Immature natural killer cell (primary cell): ENCODE measurements around the gene ZNF217. TPM values are rescaled to one million over a fixed set of nuclear protein-coding genes. Genes with fewer than 3 reads are reported as not detected.
"Not testable (repeated sequence)": the region's sequence is repeated elsewhere in the genome, so short reads cannot be mapped to it uniquely, and the experiment has no call there.

Source experiments
- DNase-seq, 3 donors: peaks; one replicate each; pipeline ENCODE4 v3.0.0; 2022; ENCODE audit warnings: mixed read lengths in 1 of 3
- H3K27ac Mint-ChIP-seq, 6 donors: one replicate each; pipeline ENCODE4 v1.8.0; 2020; ENCODE audit warnings: mixed read lengths in 6 of 6, mild to moderate bottlenecking in 5 of 6, inconsistent platforms in 4 of 6, moderate library complexity in 3 of 6
- H3K27me3 Mint-ChIP-seq, 3 donors: one replicate each; pipeline ENCODE4 v1.8.0; 2020 to 2021; ENCODE audit warnings: low read depth in 3 of 3, mild to moderate bottlenecking in 3 of 3, mixed read lengths in 3 of 3, moderate library complexity in 3 of 3, inconsistent platforms in 1 of 3
- H3K36me3 Mint-ChIP-seq, 3 donors: one replicate each; pipeline ENCODE4 v1.8.0; 2020; ENCODE audit warnings: mixed read lengths in 3 of 3, inconsistent platforms in 2 of 3, mild to moderate bottlenecking in 2 of 3
- H3K4me1 Mint-ChIP-seq, 2 donors: one replicate each; pipeline ENCODE4 v1.8.0; 2020; ENCODE audit warnings: inconsistent platforms in 2 of 2, mild to moderate bottlenecking in 2 of 2, mixed read lengths in 2 of 2, moderate library complexity in 1 of 2
- H3K4me3 Mint-ChIP-seq, 5 donors: one replicate each; pipeline ENCODE4 v1.8.0; 2020; ENCODE audit warnings: mild to moderate bottlenecking in 5 of 5, mixed read lengths in 5 of 5, inconsistent platforms in 3 of 5, moderate library complexity in 3 of 5
- H3K9me3 Mint-ChIP-seq, 6 donors: one replicate each; pipeline ENCODE4 v1.8.0; 2020; ENCODE audit warnings: mild to moderate bottlenecking in 6 of 6, mixed read lengths in 6 of 6, inconsistent platforms in 4 of 6, moderate library complexity in 3 of 6
- polyA plus RNA-seq, 3 donors: library from polyadenylated mRNA; unstranded; fragments of 300-500 nt; fragmentation: Illumina TruSeq; gene quantifications; one replicate each; pipeline ENCODE4 v1.2.3, GENCODE V29; 2021

The ZNF217 gene
- polyA plus RNA-seq, 3 donors from 2014 or later, result 10.0 to 33.5 (median 16.2) TPM

GRCh38 chr20:53598140-53599043 lies 4.8 kb upstream of the ZNF217 start:
- Mint-ChIP-seq H3K4me3 (no peak overlapping the region), H3K27ac (peak overlapping the region; percentile 11 to 81 (median 48)), H3K9me3 (no peaks in the 10 kb centered on the region), H3K27me3 (peaks cover under 1 to 6% (median 6%) of the 10 kb centered on the region in 3 donors), H3K36me3 (no peaks in the 10 kb centered on the region), H3K4me1 (peaks cover 25 to 50% of the 10 kb centered on the region in 2 donors)
- DNase-seq, result no peak

GRCh38 chr20:53597521-53598120 lies 4.0 kb upstream of the ZNF217 start:
- no peak overlapping the region for H3K4me3 Mint-ChIP-seq
- no peak for DNase-seq
- peaks cover 2 to 10% (median 9%) of the 10 kb centered on the region in 3 donors for H3K27me3 Mint-ChIP-seq
- H3K4me1 Mint-ChIP-seq, result peaks cover 25 to 50% of the 10 kb centered on the region in 2 donors
- no peaks in the 10 kb centered on the region for H3K9me3 Mint-ChIP-seq
- H3K27ac Mint-ChIP-seq, result peak overlapping the region in 4 of 6 donors; percentile 6 to 81 (median 26)
- no peaks in the 10 kb centered on the region for H3K36me3 Mint-ChIP-seq

- H3K9me3 Mint-ChIP-seq, result no peaks in the 10 kb centered on the region
Observed at GRCh38 chr20:53597030-53597482, 3.4 kb upstream of the ZNF217 start.

GRCh38 chr20:53596189-53597001 lies 2.8 kb upstream of the ZNF217 start:
- Mint-ChIP-seq H3K4me1 (peaks cover 33 to 59% of the 10 kb centered on the region in 2 donors), H3K4me3 (peak overlapping the region; percentile 23 to 62 (median 36)), H3K27me3 (peaks cover 7 to 13% (median 11%) of the 10 kb centered on the region in 3 donors), H3K27ac (peak overlapping the region; percentile 22 to 86 (median 64))
- not testable (repeated sequence) for H3K36me3 Mint-ChIP-seq, H3K9me3 Mint-ChIP-seq, DNase-seq

More at GRCh38 chr20:53597030-53597482, 3.4 kb upstream of the ZNF217 start:
- H3K36me3 Mint-ChIP-seq, result no peaks in the 10 kb centered on the region
- H3K4me1 Mint-ChIP-seq, result peaks cover 26 to 52% of the 10 kb centered on the region in 2 donors
- DNase-seq, result no peak
- H3K27me3 Mint-ChIP-seq, result peaks cover 5 to 12% (median 11%) of the 10 kb centered on the region in 3 donors
- H3K4me3 Mint-ChIP-seq, result no peak overlapping the region
- peak overlapping the region in 5 of 6 donors; percentile 13 to 79 (median 57) for H3K27ac Mint-ChIP-seq

GRCh38 chr20:53595742-53596141 lies 2.1 kb upstream of the ZNF217 start:
- not testable (repeated sequence) for DNase-seq, H3K9me3 Mint-ChIP-seq, H3K36me3 Mint-ChIP-seq
- Mint-ChIP-seq H3K27me3 (peaks cover 7 to 13% (median 11%) of the 10 kb centered on the region in 3 donors), H3K27ac (peak overlapping the region; percentile 22 to 86 (median 74)), H3K4me3 (peak overlapping the region in 3 of 5 donors; percentile 36 to 62 (median 44)), H3K4me1 (peaks cover 37 to 60% of the 10 kb centered on the region in 2 donors)

- H3K27ac Mint-ChIP-seq, result peak overlapping the region; percentile 84 to 96 (median 90)
- H3K4me3 Mint-ChIP-seq, result peak overlapping the region; percentile 87 to 98 (median 90)
- H3K36me3 Mint-ChIP-seq, result no peaks in the 10 kb centered on the region
- H3K4me1 Mint-ChIP-seq, result peaks cover 44 to 67% of the 10 kb centered on the region in 2 donors
- no peak for DNase-seq
- peaks cover 7 to 13% (median 11%) of the 10 kb centered on the region in 3 donors for H3K27me3 Mint-ChIP-seq
- H3K9me3 Mint-ChIP-seq, result no peaks in the 10 kb centered on the region
Observed at GRCh38 chr20:53595018-53595378, 1.4 kb upstream of the ZNF217 start.

GRCh38 chr20:53594068-53595017 lies 704 bp upstream of the ZNF217 start:
- Mint-ChIP-seq H3K36me3 (no peaks in the 10 kb centered on the region), H3K27ac (peak overlapping the region; percentile 84 to 96 (median 90)), H3K27me3 (peaks cover 7 to 15% (median 11%) of the 10 kb centered on the region in 3 donors)

DNA sequence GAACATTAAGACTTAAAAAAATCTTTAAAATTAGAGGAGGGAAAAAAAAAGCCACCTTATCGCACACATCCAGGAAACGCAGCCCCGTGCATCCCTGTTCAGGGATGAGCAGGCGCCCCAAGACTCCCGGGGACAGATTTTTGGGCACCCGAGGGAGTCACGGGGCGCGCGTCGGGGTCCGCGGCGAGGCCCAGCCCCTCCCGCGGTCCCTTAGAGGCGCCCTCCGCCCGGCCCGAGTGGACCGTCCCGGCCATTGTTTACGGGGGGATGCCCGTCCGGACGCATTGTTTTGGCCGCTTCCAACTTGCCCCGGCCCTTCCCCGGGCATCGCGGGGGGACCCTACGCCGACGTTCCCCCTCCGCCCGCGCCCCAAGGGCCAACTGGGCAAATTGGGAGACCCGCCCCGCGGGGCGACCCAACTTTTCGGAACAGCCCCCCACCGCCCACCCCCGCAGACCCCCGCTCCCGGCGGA lies 610 bp downstream of the ZNF217 start:
- peak in 1 of 3 donors; percentile 34 for DNase-seq

More at GRCh38 chr20:53594068-53595017, 704 bp upstream of the ZNF217 start:
- H3K4me3 Mint-ChIP-seq, result peak overlapping the region; percentile 88 to 98 (median 91)
- peaks cover 49 to 72% of the 10 kb centered on the region in 2 donors for H3K4me1 Mint-ChIP-seq
- H3K9me3 Mint-ChIP-seq, result no peaks in the 10 kb centered on the region
- peak; percentile 96 to 97 (median 97) for DNase-seq

GRCh38 chr20:53592454-53592991 lies 1.1 kb downstream of the ZNF217 start:
- DNase-seq, result peak; percentile 63 to 67 (median 66)
- H3K27ac Mint-ChIP-seq, result peak overlapping the region; percentile 89 to 98 (median 94)
- H3K36me3 Mint-ChIP-seq, H3K9me3 Mint-ChIP-seq: not testable (repeated sequence)
- H3K4me3 Mint-ChIP-seq, result peak overlapping the region; percentile 88 to 98 (median 96)
- peaks cover 7 to 15% (median 11%) of the 10 kb centered on the region in 3 donors for H3K27me3 Mint-ChIP-seq
- peaks cover 49 to 73% of the 10 kb centered on the region in 2 donors for H3K4me1 Mint-ChIP-seq

More for the DNA sequence above, 610 bp downstream of the ZNF217 start:
- peaks cover 7 to 15% (median 11%) of the 10 kb centered on the region in 3 donors for H3K27me3 Mint-ChIP-seq
- peaks cover 49 to 72% of the 10 kb centered on the region in 2 donors for H3K4me1 Mint-ChIP-seq
- peak overlapping the region; percentile 88 to 98 (median 96) for H3K4me3 Mint-ChIP-seq
- peak overlapping the region; percentile 89 to 98 (median 94) for H3K27ac Mint-ChIP-seq
- no peaks in the 10 kb centered on the region for H3K36me3 Mint-ChIP-seq
- H3K9me3 Mint-ChIP-seq, result no peaks in the 10 kb centered on the region

GRCh38 chr20:53591941-53592441 lies 1.6 kb downstream of the ZNF217 start:
- peaks cover 54 to 75% of the 10 kb centered on the region in 2 donors for H3K4me1 Mint-ChIP-seq
- not testable (repeated sequence) for H3K36me3 Mint-ChIP-seq
- H3K4me3 Mint-ChIP-seq, result peak overlapping the region; percentile 88 to 98 (median 96)

GRCh38 chr20:53591206-53591741 lies 2.4 kb downstream of the ZNF217 start:
- DNase-seq, result not testable (repeated sequence)
- H3K27ac Mint-ChIP-seq, result peak overlapping the region; percentile 89 to 98 (median 94)

More at GRCh38 chr20:53591941-53592441, 1.6 kb downstream of the ZNF217 start:
- not testable (repeated sequence) for H3K9me3 Mint-ChIP-seq, DNase-seq
- peaks cover 7 to 15% (median 11%) of the 10 kb centered on the region in 3 donors for H3K27me3 Mint-ChIP-seq
- H3K27ac Mint-ChIP-seq, result peak overlapping the region; percentile 89 to 98 (median 94)

More at GRCh38 chr20:53591206-53591741, 2.4 kb downstream of the ZNF217 start:
- Mint-ChIP-seq H3K4me1 (peaks cover 57 to 75% of the 10 kb centered on the region in 2 donors), H3K4me3 (peak overlapping the region; percentile 88 to 98 (median 96)), H3K27me3 (peaks cover 7 to 15% (median 11%) of the 10 kb centered on the region in 3 donors)
- H3K9me3 Mint-ChIP-seq, H3K36me3 Mint-ChIP-seq: not testable (repeated sequence)
